ENCODE measurements around the gene RAP1A. TPM values are rescaled to one million over a fixed set of nuclear protein-coding genes. Genes with fewer than 3 reads are reported as not detected.

RAP1A gene
- total RNA-seq, 1 donor, result 36.2 TPM

GRCh38 chr1:111656086-111657017 lies 36.8 kb downstream of the RAP1A start:
- H3K4me3 ChIP-seq (ENCODE audit: low read depth, low read length), result no peak overlapping the region
- DNase-seq (ENCODE audit: low read depth), result peak; percentile 79
- TF ChIP-seq CTCF (IDR thresholded peaks at IDR 0.05; ENCODE audit: insufficient read depth, low read length), result peak; percentile 60

GRCh38 chr1:111658622-111659021 lies 39.0 kb downstream of the RAP1A start:
- TF ChIP-seq CTCF (IDR thresholded peaks at IDR 0.05; ENCODE audit: insufficient read depth, low read length), result no peak
- no peak for DNase-seq (ENCODE audit: low read depth)
- no peak overlapping the region for H3K4me3 ChIP-seq (ENCODE audit: low read depth, low read length)

GRCh38 chr1:111660204-111661150 lies 40.9 kb downstream of the RAP1A start:
- no peak for TF ChIP-seq CTCF (IDR thresholded peaks at IDR 0.05; ENCODE audit: insufficient read depth, low read length)
- no peak overlapping the region for H3K4me3 ChIP-seq (ENCODE audit: low read depth, low read length)
- DNase-seq (ENCODE audit: low read depth), result peak; percentile 66

GRCh38 chr1:111664652-111665051 lies 45.1 kb downstream of the RAP1A start:
- H3K4me3 ChIP-seq (ENCODE audit: low read depth, low read length), result no peak overlapping the region
- no peak for DNase-seq (ENCODE audit: low read depth)
- no peak for TF ChIP-seq CTCF (IDR thresholded peaks at IDR 0.05; ENCODE audit: insufficient read depth, low read length)

GRCh38 chr1:111665497-111665896 lies 45.9 kb downstream of the RAP1A start:
- DNase-seq (ENCODE audit: low read depth), result no peak
- TF ChIP-seq CTCF (IDR thresholded peaks at IDR 0.05; ENCODE audit: insufficient read depth, low read length), result no peak
- no peak overlapping the region for H3K4me3 ChIP-seq (ENCODE audit: low read depth, low read length)

- DNase-seq (ENCODE audit: low read depth), result peak; percentile 37
- TF ChIP-seq CTCF (IDR thresholded peaks at IDR 0.05; ENCODE audit: insufficient read depth, low read length), result no peak
Measured at GRCh38 chr1:111666828-111667227, 47.2 kb downstream of the RAP1A start.

More at GRCh38 chr1:111666828-111667227, 47.2 kb downstream of the RAP1A start:
- no peak overlapping the region for H3K4me3 ChIP-seq (ENCODE audit: low read depth, low read length)

Data from fibroblast of the aortic adventitia (primary cell).